IPS-15b (cell line): ENCODE measurements around the gene B2M.
"Not testable (repeated sequence)": the region's sequence is repeated elsewhere in the genome, so short reads cannot be mapped to it uniquely, and the experiment has no call there.

Experiments
- H3K27me3 ChIP-seq: one replicate; pipeline ENCODE4 v1.6.1; 2013; ENCODE audit warnings: low read length; ENCODE audit not compliant: control insufficient read depth, insufficient read depth
- H3K36me3 ChIP-seq: one replicate; pipeline ENCODE4 v1.6.1; 2013; ENCODE audit warnings: low read length; ENCODE audit not compliant: control insufficient read depth, insufficient read depth
- H3K4me1 ChIP-seq: one replicate; pipeline ENCODE4 v1.6.1; 2013; ENCODE audit warnings: mild to moderate bottlenecking, low read length; ENCODE audit not compliant: control insufficient read depth, insufficient read depth
- H3K4me3 ChIP-seq: one replicate; pipeline ENCODE4 v1.5.1; 2013; ENCODE audit warnings: low read depth, low read length
- H3K9ac ChIP-seq: one replicate; pipeline ENCODE4 v1.6.1; 2013; ENCODE audit warnings: low read depth, mild to moderate bottlenecking, low read length
- H3K9me3 ChIP-seq: one replicate; pipeline ENCODE4 v1.6.1; 2013; ENCODE audit warnings: mild to moderate bottlenecking, low read length; ENCODE audit not compliant: control insufficient read depth, insufficient read depth

Gene B2M

GRCh38 chr15:44728576-44729407 lies 17.5 kb downstream of the B2M start:
- H3K36me3 ChIP-seq: no peaks in the 10 kb centered on the region
- no peaks in the 10 kb centered on the region for H3K9me3 ChIP-seq
- H3K4me1 ChIP-seq: peaks cover 4% of the 10 kb centered on the region
- H3K4me3 ChIP-seq: peak overlapping the region; percentile 76
- peak overlapping the region; percentile 71 for H3K9ac ChIP-seq
- no peaks in the 10 kb centered on the region for H3K27me3 ChIP-seq

DNA sequence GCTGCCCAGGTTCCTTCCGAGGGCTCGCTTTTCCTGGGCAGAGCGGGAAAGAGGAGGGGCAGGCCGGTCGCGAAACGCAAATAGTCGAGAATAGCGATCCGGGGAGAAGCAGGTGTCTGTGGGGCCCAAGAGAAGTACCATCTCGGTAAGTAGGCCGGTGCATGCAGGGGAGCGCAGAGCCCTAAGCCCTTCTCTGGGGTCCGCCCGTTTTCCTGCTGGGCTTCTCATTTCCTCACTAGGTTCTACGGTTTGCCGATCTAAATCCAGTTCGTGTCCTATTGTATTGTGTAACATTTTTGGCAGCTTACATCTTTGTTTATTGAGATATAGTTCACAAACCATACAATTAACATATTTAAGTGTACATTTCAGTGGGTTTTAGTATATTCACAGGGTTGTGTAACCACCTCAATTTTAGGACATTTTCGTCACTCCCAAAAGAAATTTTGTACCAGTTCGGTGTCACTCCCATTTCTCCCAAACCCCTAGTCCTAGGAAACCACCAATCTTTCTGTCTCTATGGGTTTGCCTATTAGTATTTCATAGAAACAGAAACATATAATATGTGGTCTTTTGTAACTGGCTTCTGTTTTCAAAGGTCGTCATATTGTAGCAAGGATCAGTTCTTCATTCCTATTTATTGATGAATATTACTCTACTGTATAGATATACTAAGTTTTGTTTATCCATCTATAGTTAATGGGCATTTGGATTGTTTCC lies 18.3 kb downstream of the B2M start:
- Histone ChIP-seq H3K4me3 (peak overlapping the region; percentile 76), H3K27me3 (no peaks in the 10 kb centered on the region), H3K9ac (peak overlapping the region; percentile 56), H3K36me3 (no peaks in the 10 kb centered on the region), H3K9me3 (no peaks in the 10 kb centered on the region), H3K4me1 (peaks cover 4% of the 10 kb centered on the region)

DNA sequence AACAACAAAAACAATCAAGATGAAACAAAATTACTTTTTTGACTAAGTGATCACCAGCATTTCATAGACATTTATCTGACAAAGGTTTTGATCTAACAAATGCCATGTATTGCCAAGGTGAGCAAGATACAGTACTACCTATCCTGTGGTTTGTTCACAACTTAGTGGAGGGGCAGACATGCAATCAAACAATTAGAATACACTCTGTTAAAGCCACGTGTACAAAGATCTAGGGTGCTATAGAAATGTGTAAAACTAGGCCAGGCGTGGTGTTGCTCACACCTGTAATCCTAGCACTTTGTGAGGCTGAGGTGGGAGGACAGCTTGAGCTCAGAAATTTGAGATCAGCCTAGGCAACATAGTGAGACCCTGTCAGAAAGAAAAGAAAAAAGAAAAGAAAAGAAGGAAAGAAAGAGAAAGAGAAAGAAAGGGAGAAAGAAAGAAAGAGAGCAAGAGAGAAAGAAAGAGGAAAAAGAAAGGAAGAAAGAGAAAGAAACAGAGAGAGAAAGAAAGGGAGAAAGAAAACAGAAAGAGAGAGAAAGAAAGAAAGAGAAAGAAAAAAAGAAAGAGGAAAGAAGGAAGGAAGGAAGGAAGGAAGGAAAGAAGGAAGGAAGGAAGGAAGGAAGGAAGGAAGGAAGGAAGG lies 23.6 kb downstream of the B2M start:
- Histone ChIP-seq H3K9me3 (no peaks in the 10 kb centered on the region), H3K27me3 (no peaks in the 10 kb centered on the region), H3K36me3 (no peaks in the 10 kb centered on the region), H3K4me3 (no peak overlapping the region), H3K4me1 (peaks cover 4% of the 10 kb centered on the region), H3K9ac (no peak overlapping the region)

DNA sequence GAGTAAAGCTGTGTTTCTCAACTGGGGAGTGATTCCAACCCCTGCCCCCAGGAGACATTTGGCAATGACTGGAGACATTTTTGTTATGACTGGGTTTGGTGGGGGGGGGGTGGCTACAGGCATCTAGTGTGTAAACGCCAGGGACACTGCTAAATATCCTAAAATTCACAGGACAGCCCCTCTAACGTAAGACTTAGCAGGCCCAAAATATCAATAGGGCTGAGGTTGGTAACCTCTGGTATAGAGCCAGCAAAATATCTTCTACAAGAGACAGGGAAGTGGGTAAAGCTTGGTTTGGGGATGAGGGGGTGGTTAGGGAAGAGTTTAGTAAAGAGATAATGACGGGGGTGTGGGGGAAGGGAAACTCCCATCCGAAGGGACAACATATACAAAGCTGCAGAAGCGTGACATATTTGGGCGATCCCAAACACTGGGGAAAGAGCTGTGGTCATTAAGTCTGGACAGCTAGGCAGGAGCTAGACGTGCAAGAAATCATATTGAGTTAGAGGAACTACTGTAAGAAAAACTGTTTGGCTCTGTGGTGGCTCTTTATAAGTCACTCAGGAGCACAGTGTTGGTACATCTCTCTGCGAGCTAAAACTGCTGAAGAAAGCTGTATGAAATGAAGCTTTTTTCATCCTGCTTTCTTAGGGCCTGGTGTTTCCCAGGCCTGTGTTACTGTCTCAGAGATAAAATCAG lies 24.3 kb downstream of the B2M start:
- Histone ChIP-seq H3K4me1 (peaks cover 4% of the 10 kb centered on the region), H3K9ac (no peak overlapping the region), H3K36me3 (no peaks in the 10 kb centered on the region), H3K27me3 (no peaks in the 10 kb centered on the region), H3K4me3 (no peak overlapping the region), H3K9me3 (no peaks in the 10 kb centered on the region)

- no peaks in the 10 kb centered on the region for H3K27me3 ChIP-seq
- H3K36me3 ChIP-seq: no peaks in the 10 kb centered on the region
- no peaks in the 10 kb centered on the region for H3K9me3 ChIP-seq
- no peak within 1 kb of the TSS for H3K4me3 ChIP-seq
- no peak within 1 kb of the TSS for H3K9ac ChIP-seq
- peaks cover 4% of the 10 kb centered on the region for H3K4me1 ChIP-seq
Observed at GRCh38 chr15:44736181-44736765, 25.0 kb downstream of the B2M start, which contains the start of gene TRIM69. TRIM69 (plus strand) TSS chr15:44736528; CDS start chr15:44736705, 177 bp downstream.

GRCh38 chr15:44738340-44738984 lies 27.1 kb downstream of the B2M start:
- H3K9me3 ChIP-seq: no peaks in the 10 kb centered on the region
- no peak overlapping the region for H3K9ac ChIP-seq
- H3K4me1 ChIP-seq: peaks cover 4% of the 10 kb centered on the region
- H3K36me3 ChIP-seq: no peaks in the 10 kb centered on the region
- no peaks in the 10 kb centered on the region for H3K27me3 ChIP-seq
- no peak overlapping the region for H3K4me3 ChIP-seq

- H3K9ac ChIP-seq, H3K4me3 ChIP-seq, H3K27me3 ChIP-seq, H3K9me3 ChIP-seq, H3K36me3 ChIP-seq, H3K4me1 ChIP-seq: not testable (repeated sequence)
Observed at GRCh38 chr15:44739222-44739847, 28.0 kb downstream of the B2M start.

DNA sequence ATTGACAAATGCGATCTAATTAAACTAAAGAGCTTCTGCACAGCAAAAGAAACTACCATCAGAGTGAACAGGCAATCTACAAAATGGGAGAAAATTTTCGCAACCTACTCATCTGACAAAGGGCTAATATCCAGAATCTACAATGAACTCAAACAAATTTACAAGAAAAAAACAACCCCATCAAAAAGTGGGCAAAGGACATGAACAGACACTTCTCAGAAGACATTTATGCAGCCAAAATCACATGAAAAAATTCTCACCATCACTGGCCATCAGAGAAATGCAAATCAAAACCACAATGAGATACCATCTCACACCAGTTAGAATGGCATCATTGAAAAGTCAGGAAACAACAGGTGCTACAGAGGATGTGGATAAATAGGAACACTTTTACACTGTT lies 32.1 kb downstream of the B2M start:
- not testable (repeated sequence) for H3K9ac ChIP-seq, H3K9me3 ChIP-seq, H3K4me3 ChIP-seq, H3K27me3 ChIP-seq, H3K36me3 ChIP-seq, H3K4me1 ChIP-seq

DNA sequence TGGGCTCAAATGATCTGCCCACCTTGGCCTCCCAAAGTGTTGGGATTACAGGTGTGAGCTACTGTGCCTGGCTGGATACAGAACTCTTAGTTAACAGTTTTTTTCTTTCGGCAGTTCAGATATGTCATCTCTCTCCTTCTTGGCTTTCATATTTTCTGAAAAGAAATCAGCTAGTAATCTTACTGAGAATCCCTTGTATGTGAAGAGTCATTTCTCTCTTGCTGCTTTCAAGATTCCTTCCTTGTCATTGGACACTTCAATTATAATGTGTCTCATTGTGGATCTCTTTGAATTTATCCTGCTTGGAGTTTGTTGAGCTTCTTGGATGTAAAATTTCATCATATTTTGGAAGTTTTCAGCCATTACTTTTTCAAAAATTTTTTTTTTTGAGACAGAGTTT lies 42.0 kb downstream of the B2M start:
- H3K4me1 ChIP-seq: no peaks in the 10 kb centered on the region
- H3K4me3 ChIP-seq: no peak overlapping the region
- H3K36me3 ChIP-seq: no peaks in the 10 kb centered on the region
- no peaks in the 10 kb centered on the region for H3K9me3 ChIP-seq
- no peaks in the 10 kb centered on the region for H3K27me3 ChIP-seq
- H3K9ac ChIP-seq: no peak overlapping the region

DNA sequence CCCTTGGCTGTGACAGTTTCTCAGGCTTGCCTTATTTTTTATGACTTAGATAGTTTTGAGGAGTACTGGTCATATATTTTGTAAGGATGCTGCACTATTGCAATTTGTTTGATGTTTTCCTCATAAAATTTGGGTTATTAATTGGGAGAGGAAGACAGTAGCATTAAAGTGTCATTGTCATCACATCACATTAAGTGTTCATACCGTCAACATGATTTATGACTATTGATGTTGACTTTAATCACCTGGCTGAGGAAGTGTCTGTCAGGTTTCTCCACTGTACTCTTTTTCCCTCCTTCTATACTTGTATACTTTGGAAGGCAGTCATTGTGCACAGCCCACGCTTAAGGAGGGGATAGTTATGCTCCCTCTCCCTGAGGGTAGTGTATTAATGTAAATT lies 51.9 kb downstream of the B2M start:
- no peak overlapping the region for H3K4me3 ChIP-seq
- no peaks in the 10 kb centered on the region for H3K4me1 ChIP-seq
- H3K36me3 ChIP-seq: no peaks in the 10 kb centered on the region
- H3K27me3 ChIP-seq: no peaks in the 10 kb centered on the region
- H3K9ac ChIP-seq: no peak overlapping the region
- H3K9me3 ChIP-seq: no peaks in the 10 kb centered on the region
